Fibroblast of lung (primary cell): ENCODE data around the gene LIG1.

ENCODE experiments used
- EZH2 ChIP-seq: IDR thresholded peaks from 2 replicates; pipeline ENCODE4 v1.5.1; 2012; ENCODE audit warnings: low read length, control low read depth, mild to moderate bottlenecking; ENCODE audit errors: missing control alignments
- TF ChIP-seq, protein P1 (sequence below), 2 donors: IDR thresholded peaks in 1 of 2; conservative IDR thresholded peaks in 1 of 2; 1 replicate in 1 of 2; 2 replicates in 1 of 2; pipeline ENCODE4 v1.5.1; 2011 to 2012; ENCODE audit warnings: low read length in 2 of 2, control low read depth in 1 of 2, inconsistent platforms in 1 of 2, low read depth in 1 of 2, mild to moderate bottlenecking in 1 of 2

DNA sequence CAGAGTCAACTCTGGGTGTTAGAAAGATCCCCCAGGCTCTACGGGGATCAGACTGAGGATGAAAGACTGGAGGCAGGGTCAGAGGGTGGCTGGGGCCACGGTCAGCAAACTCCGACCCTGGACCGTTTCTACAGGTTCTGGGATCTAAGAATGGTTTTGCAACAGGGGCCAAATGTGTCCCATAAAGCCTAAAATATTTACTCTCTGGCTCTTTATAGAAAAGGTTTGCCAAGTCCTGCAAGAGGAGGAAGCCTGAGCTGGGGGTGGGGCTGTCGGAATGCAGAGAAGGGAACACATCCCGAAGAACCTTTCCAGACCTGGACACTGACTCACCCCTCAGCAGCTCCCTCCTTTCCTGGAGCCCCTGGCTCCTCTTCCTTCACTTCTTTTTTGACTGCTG lies 20.7 kb downstream of the LIG1 start:
- TF ChIP-seq, protein P1, sequence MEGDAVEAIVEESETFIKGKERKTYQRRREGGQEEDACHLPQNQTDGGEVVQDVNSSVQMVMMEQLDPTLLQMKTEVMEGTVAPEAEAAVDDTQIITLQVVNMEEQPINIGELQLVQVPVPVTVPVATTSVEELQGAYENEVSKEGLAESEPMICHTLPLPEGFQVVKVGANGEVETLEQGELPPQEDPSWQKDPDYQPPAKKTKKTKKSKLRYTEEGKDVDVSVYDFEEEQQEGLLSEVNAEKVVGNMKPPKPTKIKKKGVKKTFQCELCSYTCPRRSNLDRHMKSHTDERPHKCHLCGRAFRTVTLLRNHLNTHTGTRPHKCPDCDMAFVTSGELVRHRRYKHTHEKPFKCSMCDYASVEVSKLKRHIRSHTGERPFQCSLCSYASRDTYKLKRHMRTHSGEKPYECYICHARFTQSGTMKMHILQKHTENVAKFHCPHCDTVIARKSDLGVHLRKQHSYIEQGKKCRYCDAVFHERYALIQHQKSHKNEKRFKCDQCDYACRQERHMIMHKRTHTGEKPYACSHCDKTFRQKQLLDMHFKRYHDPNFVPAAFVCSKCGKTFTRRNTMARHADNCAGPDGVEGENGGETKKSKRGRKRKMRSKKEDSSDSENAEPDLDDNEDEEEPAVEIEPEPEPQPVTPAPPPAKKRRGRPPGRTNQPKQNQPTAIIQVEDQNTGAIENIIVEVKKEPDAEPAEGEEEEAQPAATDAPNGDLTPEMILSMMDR (conservative IDR thresholded peaks at IDR 0.05 in 1 of 2, IDR thresholded peaks at IDR 0.05 in 1 of 2; ENCODE audit: low read depth in 1 of 2, low read length in 2 of 2), result no peak
- TF ChIP-seq EZH2, result no peak
